GM23338 (cell line): ENCODE data around the gene SLC5A12.

Experiments
- CREB1 ChIP-seq: fragments of 250-450 bp; sonication (Bioruptor Pico); IDR thresholded peaks from 2 replicates; pipeline ENCODE4 v1.5.0; 2020; ENCODE audit warnings: low read depth, mild to moderate bottlenecking, moderate library complexity
- CTCF ChIP-seq, 2 experiments: fragments of 200-600 bp in 1 of 2; sonication (generic) in 1 of 2; conservative IDR thresholded peaks; 2 replicates each; pipeline versions ENCODE4 v1.5.1 to v1.6.1; 2016 to 2017; ENCODE audit warnings: antibody characterized with exemption in 2 of 2, low read depth in 2 of 2, mild to moderate bottlenecking in 2 of 2, moderate library complexity in 1 of 2
- ETS1 ChIP-seq: IDR thresholded peaks from 2 replicates; pipeline ENCODE4 v1.6.1; 2016; ENCODE audit warnings: antibody characterized with exemption
- EZH2 ChIP-seq: fragments of 200-600 bp; sonication (generic); IDR thresholded peaks from one replicate; pipeline ENCODE4 v1.8.0; 2017; ENCODE audit warnings: antibody characterized with exemption, mild to moderate bottlenecking, low read depth; ENCODE audit not compliant: unreplicated experiment
- POLR2AphosphoS5 ChIP-seq: IDR thresholded peaks from 2 replicates; pipeline ENCODE4 v1.6.1; 2016; ENCODE audit warnings: antibody characterized with exemption, low read depth
- REST ChIP-seq: IDR thresholded peaks from one replicate; pipeline ENCODE4 v1.6.1; 2018; ENCODE audit warnings: antibody characterized with exemption; ENCODE audit not compliant: unreplicated experiment

- no peak for TF ChIP-seq CTCF (conservative IDR thresholded peaks at IDR 0.05; ENCODE audit: low read depth in 2 of 2)
- no peak for TF ChIP-seq POLR2AphosphoS5
- no peak for TF ChIP-seq EZH2
- TF ChIP-seq REST, result no peak
- TF ChIP-seq ETS1, result no peak
- no peak for TF ChIP-seq CREB1 (CRISPR knock-in tag)
These were observed 4.1 kb downstream of the SLC5A12 start for GRCh38 chr11:26717771-26718170.
